GM12872 (cell line): ENCODE data around the gene PCDHGA1.
A peak's percentile ranks its signal among the peaks of the same experiment; 100 is the strongest.

Experiments used
- TF ChIP-seq, protein P1 (sequence below): IDR thresholded peaks from 3 replicates; pipeline ENCODE4 v1.5.1; 2011; ENCODE audit warnings: low read depth, mild to moderate bottlenecking, low read length, moderate library complexity; ENCODE audit not compliant: insufficient read depth

Gene PCDHGA1

DNA sequence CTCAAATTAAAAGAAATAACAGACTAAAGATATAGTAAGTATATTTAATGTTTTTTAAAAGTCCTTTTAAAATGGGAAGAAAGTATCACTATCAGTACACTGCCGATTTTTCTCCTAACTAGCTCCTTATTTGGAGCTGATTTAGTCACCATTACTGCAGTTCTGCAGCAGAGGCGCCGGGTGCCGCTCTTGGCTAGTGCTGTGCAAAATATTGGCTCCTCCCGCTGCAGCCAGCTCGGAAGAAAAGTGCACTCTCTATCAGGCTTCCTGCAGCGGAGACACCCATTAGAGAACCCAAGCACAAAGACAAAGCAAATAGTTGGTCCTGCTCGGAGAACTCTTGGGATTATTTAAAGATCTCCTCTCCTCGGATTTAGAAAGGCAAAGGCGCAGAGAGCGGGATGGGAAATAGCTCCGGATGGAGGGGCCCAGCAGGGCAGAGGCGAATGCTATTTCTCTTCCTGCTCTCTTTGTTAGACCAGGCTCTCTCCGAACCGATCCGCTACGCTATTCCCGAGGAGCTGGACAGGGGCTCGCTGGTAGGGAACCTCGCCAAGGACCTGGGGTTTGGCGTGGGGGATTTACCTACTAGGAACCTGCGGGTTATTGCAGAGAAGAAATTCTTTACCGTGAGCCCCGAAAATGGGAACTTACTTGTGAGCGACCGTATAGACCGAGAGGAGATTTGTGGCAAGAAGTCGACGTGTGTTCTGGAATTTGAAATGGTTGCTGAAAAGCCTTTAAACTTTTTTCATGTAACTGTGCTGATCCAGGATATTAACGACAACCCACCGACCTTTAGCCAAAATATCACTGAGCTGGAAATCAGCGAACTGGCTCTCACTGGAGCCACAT lies 39.9 kb downstream of the PCDHGA1 start, which contains the start of gene PCDHGB3:
Gene PCDHGB3, plus strand, starts transcription at position 249 of the 855 bp plus-strand sequence. Its CDS starts 153 bp downstream, at position 402.
- TF ChIP-seq, protein P1, sequence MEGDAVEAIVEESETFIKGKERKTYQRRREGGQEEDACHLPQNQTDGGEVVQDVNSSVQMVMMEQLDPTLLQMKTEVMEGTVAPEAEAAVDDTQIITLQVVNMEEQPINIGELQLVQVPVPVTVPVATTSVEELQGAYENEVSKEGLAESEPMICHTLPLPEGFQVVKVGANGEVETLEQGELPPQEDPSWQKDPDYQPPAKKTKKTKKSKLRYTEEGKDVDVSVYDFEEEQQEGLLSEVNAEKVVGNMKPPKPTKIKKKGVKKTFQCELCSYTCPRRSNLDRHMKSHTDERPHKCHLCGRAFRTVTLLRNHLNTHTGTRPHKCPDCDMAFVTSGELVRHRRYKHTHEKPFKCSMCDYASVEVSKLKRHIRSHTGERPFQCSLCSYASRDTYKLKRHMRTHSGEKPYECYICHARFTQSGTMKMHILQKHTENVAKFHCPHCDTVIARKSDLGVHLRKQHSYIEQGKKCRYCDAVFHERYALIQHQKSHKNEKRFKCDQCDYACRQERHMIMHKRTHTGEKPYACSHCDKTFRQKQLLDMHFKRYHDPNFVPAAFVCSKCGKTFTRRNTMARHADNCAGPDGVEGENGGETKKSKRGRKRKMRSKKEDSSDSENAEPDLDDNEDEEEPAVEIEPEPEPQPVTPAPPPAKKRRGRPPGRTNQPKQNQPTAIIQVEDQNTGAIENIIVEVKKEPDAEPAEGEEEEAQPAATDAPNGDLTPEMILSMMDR = peak; percentile 72

DNA sequence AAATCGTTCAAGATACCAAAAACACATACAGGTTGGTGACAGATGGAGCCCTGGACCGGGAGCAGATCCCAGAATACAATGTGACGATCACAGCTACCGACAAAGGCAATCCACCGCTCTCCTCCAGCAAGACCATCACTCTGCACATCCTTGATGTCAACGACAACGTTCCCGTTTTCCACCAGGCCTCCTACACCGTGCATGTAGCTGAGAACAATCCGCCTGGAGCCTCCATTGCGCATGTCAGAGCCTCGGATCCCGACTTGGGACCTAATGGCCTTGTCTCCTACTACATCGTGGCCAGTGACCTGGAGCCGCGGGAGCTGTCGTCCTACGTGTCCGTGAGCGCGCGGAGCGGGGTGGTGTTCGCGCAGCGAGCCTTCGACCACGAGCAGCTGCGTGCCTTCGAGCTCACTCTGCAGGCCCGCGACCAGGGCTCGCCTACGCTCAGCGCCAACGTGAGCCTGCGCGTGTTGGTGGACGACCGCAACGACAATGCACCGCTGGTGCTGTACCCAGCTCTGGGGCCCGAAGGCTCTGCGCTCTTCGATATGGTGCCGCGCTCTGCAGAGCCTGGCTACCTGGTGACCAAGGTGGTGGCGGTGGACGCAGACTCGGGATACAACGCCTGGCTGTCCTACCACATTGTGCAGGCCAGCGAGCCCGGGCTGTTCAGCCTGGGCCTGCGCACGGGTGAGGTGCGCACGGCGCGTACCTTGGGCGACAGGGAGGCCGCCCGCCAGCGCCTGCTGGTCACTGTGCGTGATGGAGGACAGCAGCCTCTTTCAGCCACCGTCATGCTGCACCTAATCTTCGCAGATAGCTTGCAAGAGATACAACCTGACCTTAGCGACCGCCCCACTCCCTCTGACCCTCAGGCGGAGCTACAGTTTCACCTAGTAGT lies 41.5 kb downstream of the PCDHGA1 start:
- TF ChIP-seq, protein P1 = no peak

DNA sequence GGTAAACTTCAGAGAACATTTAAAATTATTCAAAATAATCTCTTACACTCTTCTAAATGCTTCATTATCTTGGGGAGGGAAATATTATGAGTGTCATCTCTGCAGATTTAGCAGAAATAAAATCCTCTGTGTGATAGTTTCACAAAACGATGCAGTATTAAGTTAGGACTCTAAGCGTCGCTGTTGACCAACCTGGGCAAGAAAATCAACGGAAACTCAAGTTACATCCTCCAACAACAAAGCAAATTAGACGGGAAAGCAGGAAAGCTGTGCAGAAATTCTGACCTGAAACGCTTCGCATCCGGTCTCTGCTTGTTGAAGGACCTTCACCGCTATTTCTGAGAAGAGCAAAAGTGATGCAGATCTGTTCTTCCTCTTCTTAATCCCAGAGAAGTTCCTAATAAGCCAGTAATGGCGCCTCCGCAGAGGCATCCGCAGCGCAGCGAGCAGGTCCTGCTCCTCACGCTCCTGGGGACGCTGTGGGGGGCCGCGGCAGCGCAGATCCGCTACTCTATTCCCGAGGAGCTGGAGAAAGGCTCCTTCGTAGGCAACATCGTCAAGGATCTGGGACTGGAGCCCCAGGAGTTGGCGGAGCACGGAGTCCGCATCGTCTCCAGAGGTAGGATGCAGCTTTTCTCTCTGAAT lies 43.5 kb downstream of the PCDHGA1 start, which contains the start of gene PCDHGA6:
Gene PCDHGA6, plus strand, starts transcription at position 219 of the 645 bp plus-strand sequence. Its CDS starts 193 bp downstream, at position 412.
- TF ChIP-seq, protein P1 = peak; percentile 45; the same call in 1 of the 3 replicates

DNA sequence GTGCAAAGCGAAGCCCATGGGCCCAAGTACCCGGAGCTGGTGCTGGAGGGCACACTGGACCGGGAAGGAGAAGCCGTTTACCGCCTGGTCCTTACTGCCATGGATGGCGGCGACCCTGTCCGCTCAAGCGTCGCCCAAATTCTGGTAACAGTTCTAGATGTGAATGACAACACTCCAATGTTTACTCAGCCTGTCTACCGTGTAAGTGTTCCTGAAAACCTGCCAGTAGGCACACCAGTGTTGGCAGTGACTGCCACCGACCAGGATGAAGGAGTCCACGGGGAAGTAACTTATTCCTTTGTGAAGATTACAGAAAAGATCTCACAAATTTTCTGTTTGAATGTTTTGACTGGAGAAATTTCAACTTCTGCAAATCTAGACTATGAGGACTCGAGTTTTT lies 44.3 kb downstream of the PCDHGA1 start:
- TF ChIP-seq, protein P1 = no peak

DNA sequence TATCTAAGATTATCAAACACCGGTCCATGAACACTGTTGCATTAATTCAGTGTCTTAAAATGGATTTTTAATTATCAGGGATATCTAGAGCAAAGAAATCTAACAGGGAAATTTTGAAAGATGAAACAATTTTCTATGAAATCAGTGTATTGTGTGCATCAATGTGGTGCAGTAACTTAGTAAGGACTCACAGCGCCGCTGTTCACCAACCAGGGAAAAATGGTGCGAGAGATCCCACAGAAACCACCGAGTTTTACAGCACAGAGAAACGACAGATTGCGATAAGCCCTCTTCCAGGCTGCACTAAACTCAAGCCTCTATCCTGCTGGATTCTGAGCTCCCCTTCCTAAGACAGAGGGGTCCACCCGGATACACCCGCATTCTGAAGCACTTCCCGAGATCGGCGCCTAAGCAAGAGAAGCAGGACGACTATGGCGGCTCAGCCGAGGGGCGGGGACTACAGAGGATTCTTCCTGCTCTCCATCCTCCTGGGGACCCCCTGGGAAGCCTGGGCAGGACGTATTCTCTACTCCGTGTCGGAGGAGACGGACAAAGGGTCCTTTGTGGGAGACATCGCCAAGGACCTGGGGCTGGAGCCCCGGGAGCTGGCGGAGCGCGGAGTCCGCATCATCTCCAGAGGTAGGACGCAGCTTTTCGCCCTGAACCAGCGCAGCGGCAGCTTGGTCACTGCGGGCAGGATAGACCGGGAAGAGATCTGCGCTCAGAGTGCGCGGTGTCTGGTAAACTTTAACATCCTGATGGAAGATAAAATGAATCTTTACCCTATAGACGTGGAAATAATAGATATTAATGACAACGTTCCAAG lies 52.4 kb downstream of the PCDHGA1 start, which contains the start of gene PCDHGA7:
Gene PCDHGA7, plus strand, starts transcription at position 274 of the 826 bp plus-strand sequence. Its CDS starts 158 bp downstream, at position 432.
- TF ChIP-seq, protein P1 = 0 out of 3 replicates have a peak, but pooled peaks have one; percentile 1

DNA sequence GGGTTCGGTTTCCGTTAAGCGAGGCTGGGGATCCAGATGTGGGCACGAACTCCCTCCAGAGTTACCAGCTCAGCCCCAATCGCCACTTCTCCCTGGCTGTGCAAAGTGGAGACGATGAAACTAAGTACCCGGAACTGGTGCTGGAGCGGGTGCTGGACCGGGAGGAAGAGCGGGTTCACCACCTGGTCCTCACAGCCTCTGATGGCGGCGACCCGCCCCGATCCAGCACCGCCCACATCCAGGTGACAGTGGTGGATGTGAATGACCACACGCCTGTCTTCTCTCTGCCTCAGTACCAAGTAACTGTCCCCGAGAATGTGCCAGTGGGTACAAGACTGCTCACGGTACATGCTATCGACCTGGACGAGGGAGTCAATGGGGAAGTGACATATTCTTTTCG lies 53.0 kb downstream of the PCDHGA1 start:
- TF ChIP-seq, protein P1 = no peak
